Bronchial epithelial cell (primary cell): ENCODE data around the gene PCNX3. TPM values are rescaled to one million over a fixed set of nuclear protein-coding genes. Genes with fewer than 3 reads are reported as not detected.

ENCODE experiments used
- DNase-seq: peaks from one replicate; pipeline ENCODE4 v3.0.0-alpha.2; 2010; ENCODE audit warnings: low read depth
- FAIRE-seq: peaks from 2 replicates; lab custom pipeline; 2011; peaks lifted over from hg19 to GRCh38; lab: Jason Lieb, UNC
- H3K27me3 ChIP-seq: 2 replicates; pipeline ENCODE4 v1.5.1; 2011; ENCODE audit warnings: low read length; ENCODE audit not compliant: control insufficient read depth, insufficient read depth
- H3K36me3 ChIP-seq: 2 replicates; pipeline ENCODE4 v1.5.1; 2011; ENCODE audit warnings: low read length; ENCODE audit not compliant: control insufficient read depth, insufficient read depth
- H3K4me3 ChIP-seq: 2 replicates; pipeline ENCODE4 v1.5.1; 2011; ENCODE audit warnings: mild to moderate bottlenecking, low read depth, low read length, control low read depth
- total RNA-seq: library from RNA; depleted of rRNA; stranded (reverse); fragments of >200 nt; gene quantifications from 2 replicates; pipeline ENCODE4 v1.2.1, GENCODE V29; 2014
- TF ChIP-seq, protein P1 (sequence below): IDR thresholded peaks from 2 replicates; pipeline ENCODE4 v1.5.1; 2011; ENCODE audit warnings: mild to moderate bottlenecking, moderate library complexity, low read length, control low read depth, inconsistent platforms; ENCODE audit not compliant: insufficient read depth, severe bottlenecking

The PCNX3 gene
- total RNA-seq, 1 donor from 2014 or later: 5.3 TPM

DNA sequence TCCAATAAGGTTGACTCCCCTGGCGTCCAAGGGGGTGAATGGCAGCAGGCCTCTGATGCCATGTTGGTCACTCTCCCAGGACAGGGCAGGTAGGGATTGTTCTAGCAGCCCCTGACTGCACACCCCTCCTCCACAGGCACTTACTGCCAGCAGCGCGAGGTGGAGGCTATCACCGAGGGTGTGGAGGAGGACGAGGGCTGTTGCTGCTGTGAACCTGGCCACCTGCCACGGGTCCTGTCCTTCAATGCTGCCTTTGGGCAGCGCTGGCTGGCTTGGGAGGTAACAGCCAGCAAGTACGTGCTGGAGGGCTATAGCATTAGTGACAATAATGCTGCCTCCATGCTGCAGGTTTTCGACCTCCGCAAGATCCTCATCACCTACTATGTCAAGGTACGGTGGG lies 14.6 kb downstream of the PCNX3 start:
- FAIRE-seq (no peak), DNase-seq (no peak)
- Histone ChIP-seq H3K27me3 (no peaks in the 10 kb centered on the region), H3K36me3 (peaks cover 66% of the 10 kb centered on the region), H3K4me3 (no peak overlapping the region)
- TF ChIP-seq, protein P1, sequence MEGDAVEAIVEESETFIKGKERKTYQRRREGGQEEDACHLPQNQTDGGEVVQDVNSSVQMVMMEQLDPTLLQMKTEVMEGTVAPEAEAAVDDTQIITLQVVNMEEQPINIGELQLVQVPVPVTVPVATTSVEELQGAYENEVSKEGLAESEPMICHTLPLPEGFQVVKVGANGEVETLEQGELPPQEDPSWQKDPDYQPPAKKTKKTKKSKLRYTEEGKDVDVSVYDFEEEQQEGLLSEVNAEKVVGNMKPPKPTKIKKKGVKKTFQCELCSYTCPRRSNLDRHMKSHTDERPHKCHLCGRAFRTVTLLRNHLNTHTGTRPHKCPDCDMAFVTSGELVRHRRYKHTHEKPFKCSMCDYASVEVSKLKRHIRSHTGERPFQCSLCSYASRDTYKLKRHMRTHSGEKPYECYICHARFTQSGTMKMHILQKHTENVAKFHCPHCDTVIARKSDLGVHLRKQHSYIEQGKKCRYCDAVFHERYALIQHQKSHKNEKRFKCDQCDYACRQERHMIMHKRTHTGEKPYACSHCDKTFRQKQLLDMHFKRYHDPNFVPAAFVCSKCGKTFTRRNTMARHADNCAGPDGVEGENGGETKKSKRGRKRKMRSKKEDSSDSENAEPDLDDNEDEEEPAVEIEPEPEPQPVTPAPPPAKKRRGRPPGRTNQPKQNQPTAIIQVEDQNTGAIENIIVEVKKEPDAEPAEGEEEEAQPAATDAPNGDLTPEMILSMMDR: no peak

DNA sequence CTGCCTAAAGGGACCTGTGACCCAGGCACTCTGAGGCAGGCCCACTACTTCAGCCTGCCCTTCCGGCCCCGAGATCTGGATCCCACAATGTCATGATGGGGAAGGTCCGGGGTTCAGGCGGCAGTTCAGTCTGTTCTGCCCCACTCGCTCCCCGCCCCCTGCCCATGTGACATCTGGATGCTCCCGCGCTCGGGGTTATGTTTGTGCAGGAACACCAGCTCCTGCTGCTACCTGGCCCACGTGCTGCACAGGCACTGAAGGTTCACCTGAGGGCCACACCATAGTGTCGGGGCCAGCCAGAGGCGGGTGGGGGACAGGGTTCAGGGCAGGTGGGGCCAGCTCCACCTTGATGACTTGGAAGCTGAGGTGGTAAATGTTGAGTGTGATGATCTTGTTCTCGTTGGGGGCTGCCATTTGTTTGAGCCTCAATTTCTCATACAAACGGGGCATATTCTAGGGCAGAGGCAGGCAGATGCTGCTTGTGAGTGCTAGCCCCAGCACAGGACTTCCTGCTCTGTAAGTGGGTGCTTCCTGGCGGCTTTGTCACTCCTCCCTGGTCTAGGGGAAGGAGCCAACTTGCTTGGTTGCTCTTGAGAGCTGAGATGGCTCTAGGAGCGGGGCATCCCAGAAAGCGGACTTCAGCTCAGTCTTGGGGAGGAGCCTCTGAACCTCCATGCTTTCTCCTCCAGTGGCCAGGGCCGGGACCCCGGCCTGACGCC lies 18.0 kb downstream of the PCNX3 start:
- FAIRE-seq: no peak
- H3K36me3 ChIP-seq: peaks cover 53% of the 10 kb centered on the region
- no peak for DNase-seq
- no peaks in the 10 kb centered on the region for H3K27me3 ChIP-seq
- TF ChIP-seq, protein P1: no peak
- no peak overlapping the region for H3K4me3 ChIP-seq

DNA sequence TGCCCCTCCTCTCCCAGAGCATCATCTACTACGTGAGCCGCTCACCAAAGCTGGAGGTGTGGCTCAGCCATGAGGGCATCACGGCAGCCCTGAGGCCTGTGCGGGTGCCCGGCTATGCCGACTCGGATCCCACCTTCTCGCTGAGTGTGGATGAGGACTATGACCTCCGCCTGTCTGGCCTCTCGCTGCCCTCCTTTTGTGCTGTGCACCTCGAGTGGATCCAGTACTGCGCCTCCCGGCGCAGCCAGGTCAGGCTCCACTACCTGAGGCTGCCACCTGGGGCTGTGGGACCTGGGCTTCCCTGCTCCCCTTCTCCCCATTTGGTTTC lies 18.5 kb downstream of the PCNX3 start:
- TF ChIP-seq, protein P1: no peak
- Histone ChIP-seq H3K4me3 (no peak overlapping the region), H3K36me3 (peaks cover 48% of the 10 kb centered on the region), H3K27me3 (no peaks in the 10 kb centered on the region)
- FAIRE-seq (no peak), DNase-seq (no peak)

DNA sequence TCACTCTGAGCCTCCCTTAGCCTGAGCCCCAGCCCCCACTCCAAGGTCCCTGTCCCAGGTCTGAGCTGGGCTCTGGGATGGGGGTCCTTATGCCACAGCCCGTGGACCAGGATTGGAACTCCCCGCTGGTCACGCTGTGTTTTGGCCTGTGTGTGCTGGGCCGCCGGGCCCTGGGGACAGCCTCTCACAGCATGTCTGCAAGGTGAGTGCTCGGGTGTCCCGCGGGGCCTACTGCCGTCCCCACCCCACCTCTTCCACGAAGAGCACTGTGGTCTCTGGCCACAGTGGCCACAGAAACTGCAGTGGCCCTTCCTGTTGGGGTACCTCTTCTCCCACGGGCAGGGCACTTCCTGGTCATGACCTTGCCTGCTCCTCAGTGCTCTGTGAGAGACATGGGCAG lies 18.9 kb downstream of the PCNX3 start:
- TF ChIP-seq, protein P1: no peak
- H3K36me3 ChIP-seq: peaks cover 46% of the 10 kb centered on the region
- no peak for FAIRE-seq

DNA sequence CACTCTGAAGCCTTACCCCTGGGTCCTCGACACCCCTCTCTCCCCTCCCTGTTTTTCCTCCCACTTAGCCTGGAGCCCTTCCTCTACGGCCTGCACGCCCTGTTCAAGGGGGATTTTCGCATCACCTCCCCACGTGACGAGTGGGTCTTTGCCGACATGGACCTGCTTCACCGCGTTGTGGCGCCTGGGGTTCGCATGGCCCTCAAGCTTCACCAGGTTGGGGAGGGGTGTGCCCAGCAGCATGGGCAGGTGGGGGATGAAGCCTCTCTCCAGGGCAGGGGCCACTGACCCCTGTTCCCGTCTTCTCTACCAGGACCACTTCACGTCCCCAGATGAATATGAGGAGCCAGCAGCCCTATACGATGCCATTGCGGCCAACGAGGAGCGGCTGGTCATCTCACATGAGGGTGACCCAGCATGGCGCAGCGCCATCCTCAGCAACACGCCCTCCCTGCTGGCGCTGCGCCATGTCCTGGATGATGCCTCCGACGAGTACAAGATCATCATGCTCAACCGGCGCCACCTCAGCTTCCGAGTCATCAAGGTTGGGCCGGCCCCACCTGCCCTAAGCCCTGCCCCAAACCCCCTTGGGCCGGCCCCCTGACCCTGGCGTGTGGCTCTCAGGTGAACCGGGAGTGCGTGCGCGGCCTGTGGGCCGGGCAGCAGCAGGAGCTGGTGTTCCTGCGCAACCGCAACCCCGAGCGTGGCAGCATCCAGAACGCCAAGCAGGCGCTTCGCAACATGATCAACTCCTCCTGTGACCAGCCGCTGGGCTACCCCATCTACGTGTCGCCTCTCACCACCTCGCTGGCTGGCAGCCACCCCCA lies 19.5 kb downstream of the PCNX3 start:
- FAIRE-seq (no peak), DNase-seq (no peak)
- Histone ChIP-seq H3K27me3 (no peaks in the 10 kb centered on the region), H3K4me3 (no peak overlapping the region), H3K36me3 (peaks cover 41% of the 10 kb centered on the region)
- TF ChIP-seq, protein P1: no peak

More for the DNA sequence above, 18.9 kb downstream of the PCNX3 start:
- Histone ChIP-seq H3K27me3 (no peaks in the 10 kb centered on the region), H3K4me3 (no peak overlapping the region)
- DNase-seq: no peak
